ENCODE measurements around the gene ZNF354B. TPM values are rescaled to one million over a fixed set of nuclear protein-coding genes. Genes with fewer than 3 reads are reported as not detected.

Gene ZNF354B
- total and polyA plus RNA-seq, 2 of the 8 experiments (the other 6 are each of a cell fraction or from before 2014, with no cell fraction given) = 5.0 to 10.8 TPM

- H2AFZ ChIP-seq (ENCODE audit: low read length) = peak within 1 kb of the TSS; percentile 23
- no peaks in the 10 kb centered on the region; the same call in 1 of the 2 replicates for H3K23me2 ChIP-seq (ENCODE audit: low read depth, low read length)
- no peak within 1 kb of the TSS; the same call in 1 of the 2 replicates for H3K18ac ChIP-seq (ENCODE audit: extremely low read depth, low read length)
- no peaks in the 10 kb centered on the region for H3K27me3 ChIP-seq (replicated peaks in 1 of 4; ENCODE audit: control insufficient read depth in 3 of 4, extremely low read depth in 1 of 4, insufficient read depth in 3 of 4, low read length in 3 of 4)
- no peak within 1 kb of the TSS for H3K56ac ChIP-seq (replicated peaks; ENCODE audit: insufficient read length, low read depth, low read length)
- H3K27ac ChIP-seq (ENCODE audit: low read depth, low read length) = peak within 1 kb of the TSS; percentile 63
- no peak within 1 kb of the TSS for H2BK120ac ChIP-seq (replicated peaks; ENCODE audit: low read depth, low read length)
- no peaks in the 10 kb centered on the region for H3K79me2 ChIP-seq (ENCODE audit: control insufficient read depth in 1 of 2, insufficient read depth in 2 of 2, low read length in 2 of 2)
- FAIRE-seq (no peak), DNase-seq (ENCODE audit: low read depth in 1 of 2, low spot score in 2 of 2) (peak; percentile 31 to 82)
- CTCF ChIA-PET (ENCODE audit: partially characterized antibody) = interaction anchor here (1.0 to 1.9 kb wide), 6 partner anchors 32 to 600 kb away, joined by 3 to 5 read pairs (median 4); no protein-coding TSS in a partner anchor
- H4K20me1 ChIP-seq (replicated peaks in 1 of 2; ENCODE audit: control insufficient read depth in 1 of 2, insufficient read depth in 2 of 2, low read length in 2 of 2) = no peaks in the 10 kb centered on the region
- no peak within 1 kb of the TSS for H2AK5ac ChIP-seq (ENCODE audit: low read depth, low read length)
- 1% methylated on average over 47 of the region's 79 CpGs; no CpG with 5 or more reads in 1 of the 2 experiments for WGBS, 2 experiments (ENCODE audit: extremely low coverage in 1 of 2, insufficient coverage in 1 of 2, insufficient read length in 1 of 2, insufficient replicate concordance in 2 of 2, low coverage in 1 of 2, low lambda C conversion rate in 2 of 2, missing lambda C conversion rate in 1 of 2)
- H4K91ac ChIP-seq (replicated peaks; ENCODE audit: insufficient read length, low read length) = no peak within 1 kb of the TSS
- H3K4ac ChIP-seq (replicated peaks; ENCODE audit: insufficient read length, low read depth, low read length) = no peak within 1 kb of the TSS
- peak within 1 kb of the TSS; percentile 39; the same call in 1 of the 2 replicates for H2BK5ac ChIP-seq (ENCODE audit: low read depth, low read length)
- no peaks in the 10 kb centered on the region for H3K36me3 ChIP-seq (ENCODE audit: control insufficient read depth in 2 of 4, insufficient read depth in 4 of 4, low read length in 3 of 4)
- H4K8ac ChIP-seq (ENCODE audit: extremely low read depth, insufficient read depth, low read length) = peak within 1 kb of the TSS; percentile 93
- H3K14ac ChIP-seq (ENCODE audit: insufficient read length) = no peak within 1 kb of the TSS
- peak within 1 kb of the TSS; percentile 31 to 79 (median 68); a peak in 6 of 7 replicates for H3K9ac ChIP-seq (replicated peaks in 1 of 4; ENCODE audit: extremely low read depth in 1 of 4, low read depth in 3 of 4, low read length in 3 of 4)
- H3K23ac ChIP-seq (ENCODE audit: insufficient read length) = no peak within 1 kb of the TSS
- H4K5ac ChIP-seq (ENCODE audit: insufficient read length, low read depth, low read length) = peak within 1 kb of the TSS; percentile 76
- no peaks in the 10 kb centered on the region; a peak in 1 of 7 replicates for H3K4me1 ChIP-seq (replicated peaks in 1 of 4; ENCODE audit: control insufficient read depth in 3 of 4, insufficient read depth in 4 of 4, low read length in 3 of 4)
- no peak within 1 kb of the TSS for H2BK15ac ChIP-seq (ENCODE audit: low read length)
- no peaks in the 10 kb centered on the region for H3K79me1 ChIP-seq (ENCODE audit: low read depth, low read length)
- POLR2A ChIA-PET (ENCODE audit: partially characterized antibody) = interaction anchor here (0.7 to 1.7 kb wide), 8 partner anchors 8 to 247 kb away, joined by 3 to 6 read pairs (median 4); partner anchors contain the start of genes ZNF354A, ZNF354C and ZNF454
- no peak within 1 kb of the TSS for H2BK12ac ChIP-seq (ENCODE audit: low read depth, low read length)
- peaks cover 0 to 2% of the 10 kb centered on the region in 2 experiments; a peak in 1 of 4 replicates for H3K9me3 ChIP-seq (ENCODE audit: insufficient read depth in 2 of 2, low read depth in 1 of 2, low read length in 1 of 2)
- H3K4me2 ChIP-seq (ENCODE audit: insufficient read depth in 1 of 2, low read depth in 2 of 2, low read length in 2 of 2) = peak within 1 kb of the TSS; percentile 48 to 76; a peak in 3 of 4 replicates
- no peak within 1 kb of the TSS for H2BK20ac ChIP-seq (ENCODE audit: low read length)
- H3K4me3 ChIP-seq (ENCODE audit: extremely low read depth in 1 of 4, insufficient read depth in 2 of 4, low read depth in 3 of 4, low read length in 4 of 4) = peak within 1 kb of the TSS; percentile 71 to 87 (median 79)
- TF ChIP-seq JUN (IDR thresholded peaks at IDR 0.05; ENCODE audit: low read depth, low read length) (no peak), EP300 (IDR thresholded peaks at IDR 0.05; ENCODE audit: borderline replicate concordance in 1 of 2, low read depth in 2 of 2, low read length in 2 of 2) (no peak), POU5F1 (IDR thresholded peaks at IDR 0.05; ENCODE audit: low read depth, low read length) (no peak), RXRA (IDR thresholded peaks at IDR 0.05; ENCODE audit: insufficient read depth, low read depth, low read length) (no peak), RFX5 (IDR thresholded peaks at IDR 0.05; ENCODE audit: borderline replicate concordance, low read depth, low read length) (no peak), CREB1 (IDR thresholded peaks at IDR 0.05) (peak; percentile 67; the same call in 1 of the 2 replicates), TAF1 (IDR thresholded peaks at IDR 0.05; ENCODE audit: low read depth, low read length) (no peak; the same call in 1 of the 2 replicates), SIN3A (conservative IDR thresholded peaks at IDR 0.05 in 1 of 2, IDR thresholded peaks at IDR 0.05 in 1 of 2; ENCODE audit: low read depth in 1 of 2, low read length in 2 of 2) (peak in 1 of 2 experiments; percentile 44; a peak in 1 of 4 replicates), GTF2F1 (IDR thresholded peaks at IDR 0.05; ENCODE audit: borderline replicate concordance, low read depth, low read length) (no peak), EZH2 (IDR thresholded peaks at IDR 0.05; ENCODE audit: low read depth, low read length, severe bottlenecking) (no peak)
These were observed 36.1 kb downstream of the ZNF354B start, which contains the start of gene ZFP2 for GRCh38 chr5:178895615-178896571. Gene ZFP2, plus strand, starts transcription at chr5:178895913. Its CDS starts 35,401 bp downstream, at chr5:178931314.

Measured in H1 (cell line).